PC-9 (cell line): ENCODE data around the gene TMEM97. TPM values are rescaled to one million over a fixed set of nuclear protein-coding genes. Genes with fewer than 3 reads are reported as not detected.
A peak's percentile ranks its signal among the peaks of the same experiment; 100 is the strongest.

Experiments used
- BruUV-seq: library from RNA; stranded (reverse); fragments of 400-500 nt; replicated peaks from 2 replicates; lab custom pipeline; 2021; lab: Mats Ljungman, UMichigan
- CTCF ChIA-PET: fragments of 300-600 bp; sonication (Branson Sonifier 250); formaldehyde crosslinking; loops from one replicate; lab custom pipeline; 2022; ENCODE audit warnings: antibody characterized with exemption; lab: Charles Lee
- POLR2A ChIA-PET: fragments of 300-600 bp; sonication (Branson Sonifier 250); formaldehyde crosslinking; loops from one replicate; lab custom pipeline; 2022; ENCODE audit warnings: antibody characterized with exemption; ENCODE audit not compliant: unreplicated experiment; lab: Charles Lee
- DNase-seq, 2 experiments: peaks; one replicate each; pipeline versions ENCODE4 v3.0.0 to v3.0.0-alpha.2; 2015 to 2022; ENCODE audit warnings: mixed read lengths in 1 of 2
- H2AFZ ChIP-seq: fragments of 200-600 bp; sonication (generic); 2 replicates; pipeline ENCODE4 v1.8.1; 2017; ENCODE audit warnings: antibody characterized with exemption
- H3F3A ChIP-seq: fragments of 200-600 bp; sonication (generic); 2 replicates; pipeline ENCODE4 v1.8.1; 2017; ENCODE audit warnings: antibody characterized with exemption, mild to moderate bottlenecking, low read depth; ENCODE audit not compliant: insufficient read depth
- H3K27ac ChIP-seq: fragments of 200-600 bp; sonication (generic); 2 replicates; pipeline ENCODE4 v1.6.1; 2016; ENCODE audit warnings: mixed run types
- H3K27me3 ChIP-seq: fragments of 200-600 bp; sonication (generic); 2 replicates; pipeline ENCODE4 v1.6.1; 2016; ENCODE audit warnings: low read depth, mixed run types; ENCODE audit not compliant: insufficient read depth
- H3K36me3 ChIP-seq: fragments of 200-600 bp; sonication (generic); 2 replicates; pipeline ENCODE4 v1.6.1; 2016; ENCODE audit warnings: low read depth, mixed run types
- H3K4me1 ChIP-seq: fragments of 200-600 bp; sonication (generic); replicated peaks from 2 replicates; pipeline ENCODE4 v1.6.1; 2016; ENCODE audit warnings: mixed run types; ENCODE audit not compliant: insufficient read depth
- H3K4me2 ChIP-seq: fragments of 200-600 bp; sonication (generic); 2 replicates; pipeline ENCODE4 v1.6.1; 2017; ENCODE audit warnings: mixed run types
- H3K4me3 ChIP-seq: fragments of 200-600 bp; sonication (generic); 2 replicates; pipeline ENCODE4 v1.6.1; 2016; ENCODE audit warnings: mixed run types
- H3K79me2 ChIP-seq: fragments of 200-600 bp; sonication (generic); 2 replicates; pipeline ENCODE4 v1.6.1; 2017; ENCODE audit warnings: low read depth, mixed run types
- H3K9me2 ChIP-seq: fragments of 200-600 bp; sonication (generic); 2 replicates; pipeline ENCODE4 v1.8.1; 2017; ENCODE audit warnings: mild to moderate bottlenecking; ENCODE audit not compliant: insufficient read depth
- H3K9me3 ChIP-seq: fragments of 200-600 bp; sonication (generic); 2 replicates; pipeline ENCODE4 v1.8.1; 2016; ENCODE audit warnings: low read depth; ENCODE audit not compliant: insufficient read depth
- H4K20me1 ChIP-seq: fragments of 200-600 bp; sonication (generic); 2 replicates; pipeline ENCODE4 v1.8.1; 2017; ENCODE audit not compliant: insufficient read depth
- CTCF ChIP-seq: fragments of 200-600 bp; sonication (generic); conservative IDR thresholded peaks from 2 replicates; pipeline ENCODE4 v1.6.1; 2017; ENCODE audit warnings: mixed run types, antibody characterized with exemption, mild to moderate bottlenecking, moderate library complexity
- EZH2 ChIP-seq: fragments of 200-600 bp; sonication (generic); IDR thresholded peaks from 2 replicates; pipeline ENCODE4 v1.8.0; 2017; ENCODE audit warnings: antibody characterized with exemption, low read depth
- intact Hi-C: fragments of 100-400 bp; cut with micrococcal nuclease; formaldehyde crosslinking; loops from one replicate; pipeline ENCODE4 v1.10.0; 2022; ENCODE audit not compliant: unreplicated experiment
- total RNA-seq: library from RNA; stranded (reverse); gene quantifications from 2 replicates; pipeline ENCODE4 v1.2.3, GENCODE V29; 2021

TMEM97 gene
- total RNA-seq, 1 experiment from 2014 or later, result 46.4 TPM

DNA sequence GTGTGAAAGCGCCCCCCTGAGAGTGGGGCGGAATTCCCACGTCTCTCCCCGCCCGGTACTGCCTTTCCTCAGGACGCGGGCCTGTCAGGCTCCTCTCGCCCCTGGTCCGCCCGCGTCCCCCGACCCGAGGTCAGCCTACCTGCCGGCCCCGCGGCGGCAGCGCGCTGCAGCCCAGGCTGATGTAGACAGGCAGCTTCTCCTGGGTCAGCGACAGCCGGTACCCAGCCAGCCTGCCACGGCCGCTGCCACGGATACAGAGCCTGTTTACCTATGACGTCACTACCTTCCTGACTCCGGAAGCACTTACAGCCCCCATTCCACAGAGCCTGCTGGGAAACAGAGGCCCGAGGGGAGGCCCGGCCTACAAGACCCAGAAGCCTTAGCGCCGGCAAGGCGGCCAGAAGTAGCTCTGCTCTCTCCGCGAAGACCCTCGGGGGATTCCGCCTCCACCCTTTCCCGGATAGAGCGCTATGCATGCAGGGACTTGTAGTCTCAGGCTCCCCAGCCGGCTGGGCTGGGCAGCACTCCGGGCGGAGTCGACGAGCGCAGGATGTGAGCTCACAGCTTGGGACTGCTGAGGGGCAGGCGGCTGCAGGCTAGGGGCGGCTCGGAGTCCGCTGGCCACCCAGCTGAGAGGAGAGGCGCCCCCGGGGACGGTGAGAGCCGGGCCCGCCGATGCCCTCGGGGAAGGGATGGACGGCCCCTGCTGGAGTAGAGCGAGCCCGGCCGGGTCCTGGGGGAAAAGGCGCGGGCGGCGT is 16.4 kb downstream of the TMEM97 start, which contains the start of the genes IFT20 and TNFAIP1:
TSS of gene IFT20 (minus strand) at position 272 of the 758 bp plus-strand sequence. CDS start 3,487 bp downstream, outside the sequence.
TSS of gene TNFAIP1 (plus strand) at position 561 of the 758 bp plus-strand sequence. CDS start 3,761 bp downstream, outside the sequence.
- Histone ChIP-seq H3K4me2 (peak within 1 kb of the TSS; percentile 100), H3K4me1 (peaks cover 22% of the 10 kb centered on the region), H3K27ac (peak within 1 kb of the TSS; percentile 76), H3K4me3 (peak within 1 kb of the TSS; percentile 87), H3F3A (peaks cover 12% of the 10 kb centered on the region; the same call in 1 of the 2 replicates), H3K9me2 (no peaks in the 10 kb centered on the region), H3K36me3 (0 out of 2 replicates have a peak, but pooled peaks cover 4% of the 10 kb centered on the region), H3K9me3 (no peaks in the 10 kb centered on the region), H4K20me1 (peaks cover 16% of the 10 kb centered on the region), H2AFZ (peak within 1 kb of the TSS; percentile 92), H3K27me3 (no peaks in the 10 kb centered on the region), H3K79me2 (peaks cover 45% of the 10 kb centered on the region)
- intact Hi-C loops, result loop anchor here (5.0 kb wide), 4 partner anchors 58 to 293 kb away; partner anchors contain the start of genes NLK and SLC46A1
- CTCF ChIA-PET, result interaction anchor here (0.5 to 1.3 kb wide), 5 partner anchors 12 to 530 kb away, joined by 3 to 7 read pairs (median 6); no protein-coding TSS in a partner anchor
- BruUV-seq, result no TSS peak
- TF ChIP-seq EZH2, result no peak
- no peak for TF ChIP-seq CTCF
- POLR2A ChIA-PET, result interaction anchor here (0.5 to 2.2 kb wide), 14 partner anchors 9 to 242 kb away, joined by 3 to 42 read pairs (median 6); partner anchors contain the start of genes ALDOC and POLDIP2
- peak; percentile 99 for DNase-seq

GRCh38 chr17:28335959-28336871 is 17.2 kb downstream of the TMEM97 start:
- TSS peak; percentile 62 for BruUV-seq

More at GRCh38 chr17:28335959-28336871, 17.2 kb downstream of the TMEM97 start:
- H3K4me3 ChIP-seq, result peak overlapping the region; percentile 87
- peaks cover 22% of the 10 kb centered on the region for H3K4me1 ChIP-seq
- CTCF ChIA-PET, result interaction anchor here (0.5 to 1.3 kb wide), 7 partner anchors 11 to 531 kb away, joined by 3 to 11 read pairs (median 6); no protein-coding TSS in a partner anchor
- peak overlapping the region; percentile 88 for H3K4me2 ChIP-seq
- H3K9me2 ChIP-seq, result no peaks in the 10 kb centered on the region
- POLR2A ChIA-PET, result interaction anchor here (0.5 to 2.2 kb wide), 13 partner anchors 10 to 615 kb away, joined by 3 to 42 read pairs (median 8); partner anchors contain the start of genes ALDOC, PHF12 and POLDIP2
- H2AFZ ChIP-seq, result peak overlapping the region; percentile 78
- DNase-seq, result peak; percentile 75 to 85
- no peak for TF ChIP-seq CTCF
- TF ChIP-seq EZH2, result no peak
- H4K20me1 ChIP-seq, result peaks cover 16% of the 10 kb centered on the region
- intact Hi-C loops, result loop anchor here (1.0 to 5.0 kb wide), 8 partner anchors 11 to 294 kb away; partner anchors contain the start of genes NLK, POLDIP2, SLC46A1 and TMEM97
- no peaks in the 10 kb centered on the region for H3K27me3 ChIP-seq
- 0 out of 2 replicates have a peak, but pooled peaks cover 4% of the 10 kb centered on the region for H3K36me3 ChIP-seq
- H3K27ac ChIP-seq, result peak overlapping the region; percentile 76
- no peaks in the 10 kb centered on the region for H3K9me3 ChIP-seq
- H3K79me2 ChIP-seq, result peaks cover 45% of the 10 kb centered on the region
- peaks cover 12% of the 10 kb centered on the region; the same call in 1 of the 2 replicates for H3F3A ChIP-seq
